Stimulated activated CD4-positive, alpha-beta T cell treated with anti-CD3 and anti-CD28 coated beads, Interleukin-4, amount 100 ng/mL, for 4 hours (primary cell): ENCODE measurements around the gene HRH3.

Experiments used
- DNase-seq, 2 experiments: peaks; one replicate each; pipeline ENCODE4 v3.0.0-alpha.2; 2020

The HRH3 gene

GRCh38 chr20:62174021-62174804 lies 45.9 kb downstream of the HRH3 start:
- no peak for DNase-seq

- no peak for DNase-seq
Measured at GRCh38 chr20:62172666-62173065, 47.4 kb downstream of the HRH3 start.

GRCh38 chr20:62171245-62171644 lies 48.8 kb downstream of the HRH3 start:
- DNase-seq = no peak

- DNase-seq = no peak
Measured at GRCh38 chr20:62170536-62170935, 49.5 kb downstream of the HRH3 start.

GRCh38 chr20:62168890-62169435 lies 51.1 kb downstream of the HRH3 start:
- DNase-seq = no peak

- no peak for DNase-seq
Measured at GRCh38 chr20:62168061-62168460, 52.0 kb downstream of the HRH3 start.

GRCh38 chr20:62167474-62167873 lies 52.6 kb downstream of the HRH3 start:
- DNase-seq = no peak

GRCh38 chr20:62165762-62166399 lies 54.2 kb downstream of the HRH3 start:
- DNase-seq = no peak
